ENCODE data around the gene RAMACL.

DNA sequence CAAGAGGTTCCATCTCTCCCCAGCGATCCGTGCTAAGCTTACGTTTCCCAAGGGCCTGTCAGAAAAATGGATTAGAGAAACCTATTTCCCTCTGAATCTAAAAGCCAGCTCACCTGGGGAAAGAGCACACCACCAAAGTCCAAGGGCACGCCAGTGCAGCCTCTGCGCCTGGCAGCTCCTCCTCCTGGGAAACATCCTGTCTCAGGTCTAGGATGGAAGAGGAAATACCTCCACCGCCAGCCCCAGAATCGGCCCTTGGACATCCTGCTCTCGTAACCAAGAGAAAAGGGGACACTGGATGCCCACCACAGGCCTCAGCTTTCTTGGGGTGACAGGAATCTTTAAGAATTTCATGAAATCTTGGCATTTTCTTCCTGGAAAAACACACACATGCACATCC, 18.7 kb downstream of the RAMACL start:
- TF ChIP-seq, protein P1, sequence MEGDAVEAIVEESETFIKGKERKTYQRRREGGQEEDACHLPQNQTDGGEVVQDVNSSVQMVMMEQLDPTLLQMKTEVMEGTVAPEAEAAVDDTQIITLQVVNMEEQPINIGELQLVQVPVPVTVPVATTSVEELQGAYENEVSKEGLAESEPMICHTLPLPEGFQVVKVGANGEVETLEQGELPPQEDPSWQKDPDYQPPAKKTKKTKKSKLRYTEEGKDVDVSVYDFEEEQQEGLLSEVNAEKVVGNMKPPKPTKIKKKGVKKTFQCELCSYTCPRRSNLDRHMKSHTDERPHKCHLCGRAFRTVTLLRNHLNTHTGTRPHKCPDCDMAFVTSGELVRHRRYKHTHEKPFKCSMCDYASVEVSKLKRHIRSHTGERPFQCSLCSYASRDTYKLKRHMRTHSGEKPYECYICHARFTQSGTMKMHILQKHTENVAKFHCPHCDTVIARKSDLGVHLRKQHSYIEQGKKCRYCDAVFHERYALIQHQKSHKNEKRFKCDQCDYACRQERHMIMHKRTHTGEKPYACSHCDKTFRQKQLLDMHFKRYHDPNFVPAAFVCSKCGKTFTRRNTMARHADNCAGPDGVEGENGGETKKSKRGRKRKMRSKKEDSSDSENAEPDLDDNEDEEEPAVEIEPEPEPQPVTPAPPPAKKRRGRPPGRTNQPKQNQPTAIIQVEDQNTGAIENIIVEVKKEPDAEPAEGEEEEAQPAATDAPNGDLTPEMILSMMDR (IDR thresholded peaks at IDR 0.05), result no peak
- no peak for TF ChIP-seq POLR2A (IDR thresholded peaks at IDR 0.05)

All from sigmoid colon (tissue), 3 donors.